HG03378 (cell line): ENCODE measurements around the gene OR2T27.
A peak's percentile ranks its signal among the peaks of the same experiment; 100 is the strongest.
"Not testable (repeated sequence)": the region's sequence is repeated elsewhere in the genome, so short reads cannot be mapped to it uniquely, and the experiment has no call there.

Source experiments
- ATAC-seq: cut with Tn5 transposase; IDR thresholded peaks from one replicate; pipeline ENCODE4 v1.9.1; 2021; ENCODE audit warnings: mild to moderate bottlenecking, moderate library complexity; ENCODE audit not compliant: unreplicated experiment

Gene OR2T27, protein sequence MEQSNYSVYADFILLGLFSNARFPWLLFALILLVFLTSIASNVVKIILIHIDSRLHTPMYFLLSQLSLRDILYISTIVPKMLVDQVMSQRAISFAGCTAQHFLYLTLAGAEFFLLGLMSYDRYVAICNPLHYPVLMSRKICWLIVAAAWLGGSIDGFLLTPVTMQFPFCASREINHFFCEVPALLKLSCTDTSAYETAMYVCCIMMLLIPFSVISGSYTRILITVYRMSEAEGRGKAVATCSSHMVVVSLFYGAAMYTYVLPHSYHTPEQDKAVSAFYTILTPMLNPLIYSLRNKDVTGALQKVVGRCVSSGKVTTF

DNA sequence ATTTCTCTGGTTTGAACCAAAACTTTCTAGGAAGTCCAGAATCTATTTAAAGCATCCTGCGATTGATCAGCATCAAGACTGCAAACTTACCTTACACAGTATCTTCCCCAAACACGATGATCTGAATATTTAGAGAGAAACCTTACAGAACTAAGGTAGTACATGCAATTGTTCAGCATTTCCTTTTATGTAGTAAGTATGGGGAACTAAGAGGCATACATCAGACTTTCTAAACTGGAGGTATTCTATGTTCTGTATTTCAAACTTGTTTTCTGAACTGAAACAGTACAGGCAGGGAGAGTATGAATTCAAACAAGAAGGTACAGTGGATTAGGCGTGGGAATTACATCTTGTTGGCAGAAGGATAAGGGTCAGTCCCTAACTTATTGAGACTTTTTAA, at the start of gene OR2T27:
OR2T27 (minus strand) TSS at position 175 of the 400 bp plus-strand sequence. CDS start 4,644 bp downstream, outside the sequence.
- not testable (repeated sequence) for ATAC-seq

DNA sequence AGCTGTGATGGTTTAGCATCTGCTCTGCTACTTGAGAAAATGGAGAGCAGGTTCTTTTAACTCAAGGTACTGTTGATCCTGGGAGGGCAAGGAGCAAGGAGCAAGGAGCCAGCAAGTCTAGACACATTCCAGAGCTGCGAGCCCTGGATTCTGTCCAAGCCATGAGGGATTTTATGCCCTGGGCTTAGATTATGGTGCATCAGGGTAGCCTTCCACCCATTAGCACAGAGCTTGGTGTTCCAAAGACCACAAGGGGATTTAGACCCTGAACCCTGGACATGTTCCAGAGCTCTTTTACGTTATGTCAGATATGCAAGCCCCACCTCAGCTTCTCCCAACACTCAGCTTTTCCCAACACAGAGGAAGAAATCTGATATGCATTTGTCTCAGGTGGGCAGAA, 49.3 kb upstream of the OR2T27 start:
- ATAC-seq = no peak

DNA sequence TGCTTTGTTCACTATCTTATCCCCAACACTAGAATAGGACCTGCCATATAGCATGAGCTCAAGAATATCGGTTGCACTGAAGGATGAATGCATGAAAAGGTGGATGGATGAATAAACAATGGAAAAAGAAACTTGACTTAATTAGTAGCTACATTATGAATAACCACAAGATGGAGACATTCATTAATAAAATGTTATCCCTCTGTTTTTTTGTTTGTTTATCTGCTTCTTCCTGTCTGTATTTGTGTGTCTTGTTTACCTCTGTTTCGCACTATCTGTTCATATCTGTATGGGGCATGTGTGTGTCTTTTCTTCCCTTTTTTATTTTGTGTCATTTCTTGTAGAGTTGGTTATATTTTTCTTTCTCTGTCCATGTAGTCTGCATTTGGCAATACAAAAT, 48.3 kb upstream of the OR2T27 start:
- ATAC-seq = no peak

DNA sequence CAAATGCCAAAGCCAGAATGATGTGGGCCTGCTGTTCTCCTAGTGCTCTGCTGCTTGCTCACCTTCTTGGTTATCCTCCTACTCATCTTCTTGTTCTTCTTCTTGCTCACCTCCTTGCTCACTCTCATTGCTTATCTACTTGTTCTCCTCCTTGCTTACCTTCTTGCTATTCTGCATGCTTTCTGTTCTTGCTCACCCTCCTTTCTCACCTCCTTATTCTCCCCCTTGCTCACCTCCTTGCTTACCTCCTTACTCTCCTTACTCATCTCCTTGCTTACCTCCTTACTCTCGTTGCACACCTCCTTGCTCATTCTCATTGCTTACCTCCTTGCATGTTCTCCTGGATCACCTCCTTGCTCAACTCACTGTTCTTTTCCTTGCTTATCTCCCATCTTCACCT, 47.4 kb upstream of the OR2T27 start, which contains the start of gene OR14I1:
OR14I1 (minus strand) TSS at position 53 of the 400 bp plus-strand sequence.
- ATAC-seq = no peak

DNA sequence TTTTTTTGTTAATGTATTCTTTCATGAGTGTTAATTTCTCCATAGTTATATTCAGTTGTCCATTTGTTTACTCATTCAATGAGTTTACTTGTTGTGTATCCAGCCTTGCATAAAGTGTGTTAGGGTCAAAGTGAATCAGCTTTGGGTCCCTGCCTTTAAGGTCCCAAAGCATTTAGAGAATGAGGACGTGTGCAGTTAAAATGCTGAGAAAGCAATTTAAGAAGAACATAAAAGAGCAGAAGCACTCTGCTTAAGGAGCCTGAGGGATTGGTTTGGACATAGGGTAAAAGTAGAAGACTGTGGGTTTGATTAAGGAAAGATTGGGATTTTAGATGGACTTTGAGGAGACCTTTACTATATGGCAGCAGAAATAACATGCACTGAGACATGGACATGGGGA, 43.8 kb upstream of the OR2T27 start:
- no peak for ATAC-seq

DNA sequence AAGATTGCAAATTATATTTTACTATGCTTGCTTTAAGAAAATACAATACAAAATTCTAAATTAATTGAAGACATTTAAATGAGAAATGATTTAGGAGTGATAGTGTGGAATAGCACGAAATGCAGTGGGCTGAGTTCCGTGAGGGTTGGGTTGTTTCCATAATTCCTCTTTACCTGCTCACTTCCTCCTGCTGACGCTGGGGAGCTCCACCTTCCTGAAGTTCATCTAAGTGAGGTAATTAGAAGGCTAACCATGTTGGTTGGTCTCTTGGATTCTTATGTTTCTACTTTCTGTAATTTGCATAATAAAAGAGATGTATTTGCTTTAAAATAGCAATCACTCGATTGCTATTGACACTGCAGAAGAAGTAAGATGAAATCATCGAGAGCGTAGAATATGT, 42.6 kb upstream of the OR2T27 start:
- ATAC-seq = no peak

DNA sequence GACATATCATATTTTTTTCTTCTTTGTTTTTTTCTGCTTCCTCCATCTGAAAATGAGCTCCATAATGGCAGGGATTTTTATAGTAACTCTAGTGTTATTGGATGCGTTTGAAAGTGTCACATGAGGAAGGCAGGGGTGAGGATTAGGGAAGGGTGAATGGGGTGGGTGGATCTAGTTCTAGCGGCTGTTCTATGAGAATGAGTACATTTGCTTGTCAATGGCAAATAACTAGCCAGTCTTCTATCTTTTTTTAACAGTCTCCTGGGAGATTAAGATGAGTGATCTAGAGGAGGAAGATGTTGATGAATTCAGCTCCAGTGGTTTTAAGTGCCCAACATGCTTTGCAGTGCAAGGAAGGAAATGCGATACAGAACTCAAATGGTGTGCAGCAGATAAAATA, 41.4 kb upstream of the OR2T27 start:
- ATAC-seq = no peak

DNA sequence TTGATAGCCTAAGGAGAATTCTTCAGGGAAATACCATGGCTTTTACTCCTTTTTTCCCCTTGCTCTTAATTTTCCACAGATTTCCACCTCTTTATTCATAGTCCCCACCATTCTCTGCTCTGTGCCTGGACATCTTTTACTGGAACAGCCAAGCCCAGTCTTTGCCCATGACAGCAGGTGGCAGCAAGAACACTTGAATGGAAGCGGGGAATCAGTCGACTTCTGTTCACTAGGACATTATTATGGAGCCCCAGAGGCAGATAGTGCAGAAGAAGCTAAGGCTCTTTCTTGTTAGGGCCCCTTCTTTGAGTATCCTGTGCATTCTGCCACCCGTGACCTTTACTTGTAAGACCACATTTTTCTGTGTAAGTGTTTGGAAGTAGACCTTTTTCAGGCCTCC, 40.9 kb upstream of the OR2T27 start:
- ATAC-seq = no peak

DNA sequence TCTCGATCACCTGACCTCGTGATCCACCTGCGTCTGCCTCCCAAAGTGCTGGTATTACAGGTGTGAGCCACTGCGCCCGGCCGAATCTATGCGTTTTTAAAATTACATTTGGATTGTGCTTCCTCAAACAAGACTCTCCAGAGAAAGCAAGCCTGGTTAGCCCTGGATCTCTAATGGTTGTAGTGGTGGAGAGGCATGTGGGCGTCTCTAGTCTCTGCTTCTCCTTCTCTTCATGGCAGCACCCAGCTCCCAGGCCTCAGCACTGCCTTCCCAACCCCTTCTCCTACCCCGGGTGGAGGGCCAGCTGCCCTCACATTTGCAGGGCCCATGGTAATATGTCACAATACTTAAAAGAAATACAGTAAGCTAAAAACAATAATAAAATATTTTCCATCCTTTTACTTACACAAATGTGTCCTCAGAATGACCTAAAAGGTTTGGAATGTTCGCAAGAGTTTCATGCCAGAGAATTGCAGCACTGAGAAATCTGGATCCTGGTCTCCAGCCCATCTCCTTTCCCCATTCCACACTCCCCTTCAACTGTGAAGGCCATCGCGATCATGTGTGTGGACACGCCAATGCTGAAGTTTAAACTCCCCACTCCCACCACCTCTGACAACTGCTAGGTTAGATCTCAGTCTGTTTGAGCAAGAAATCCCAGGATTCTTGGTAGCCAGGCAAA, 40.3 kb upstream of the OR2T27 start:
- ATAC-seq = no peak

DNA sequence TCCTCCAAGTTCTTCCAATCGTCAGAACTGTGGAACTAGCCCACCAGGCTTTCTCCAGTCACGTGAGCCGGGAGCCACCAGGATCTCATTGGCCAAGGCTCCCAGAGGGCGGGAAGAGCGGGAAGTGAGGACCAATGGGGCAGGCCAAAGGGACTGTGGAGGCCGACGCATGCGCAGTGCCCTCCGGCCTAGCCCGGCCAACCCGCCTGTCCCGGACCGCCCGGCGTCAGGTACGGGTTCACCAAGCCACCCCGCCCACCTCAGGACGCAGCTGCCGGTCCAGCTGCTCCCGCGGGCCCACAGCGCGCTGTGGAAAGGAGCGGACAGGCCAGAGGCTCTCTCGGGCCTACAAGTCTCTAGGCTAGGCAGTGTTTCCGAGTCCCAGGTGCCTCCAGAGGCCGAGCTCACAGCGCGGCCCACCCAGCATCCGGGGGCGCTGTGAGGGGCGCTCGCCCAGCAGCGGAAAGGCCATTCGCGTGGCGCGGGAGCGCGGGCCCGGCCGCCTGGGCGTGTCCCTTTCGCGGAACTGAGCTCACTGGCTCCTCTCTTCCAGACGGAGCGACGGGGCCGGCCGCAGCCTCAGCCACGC, 36.3 kb upstream of the OR2T27 start:
- ATAC-seq = no peak

DNA sequence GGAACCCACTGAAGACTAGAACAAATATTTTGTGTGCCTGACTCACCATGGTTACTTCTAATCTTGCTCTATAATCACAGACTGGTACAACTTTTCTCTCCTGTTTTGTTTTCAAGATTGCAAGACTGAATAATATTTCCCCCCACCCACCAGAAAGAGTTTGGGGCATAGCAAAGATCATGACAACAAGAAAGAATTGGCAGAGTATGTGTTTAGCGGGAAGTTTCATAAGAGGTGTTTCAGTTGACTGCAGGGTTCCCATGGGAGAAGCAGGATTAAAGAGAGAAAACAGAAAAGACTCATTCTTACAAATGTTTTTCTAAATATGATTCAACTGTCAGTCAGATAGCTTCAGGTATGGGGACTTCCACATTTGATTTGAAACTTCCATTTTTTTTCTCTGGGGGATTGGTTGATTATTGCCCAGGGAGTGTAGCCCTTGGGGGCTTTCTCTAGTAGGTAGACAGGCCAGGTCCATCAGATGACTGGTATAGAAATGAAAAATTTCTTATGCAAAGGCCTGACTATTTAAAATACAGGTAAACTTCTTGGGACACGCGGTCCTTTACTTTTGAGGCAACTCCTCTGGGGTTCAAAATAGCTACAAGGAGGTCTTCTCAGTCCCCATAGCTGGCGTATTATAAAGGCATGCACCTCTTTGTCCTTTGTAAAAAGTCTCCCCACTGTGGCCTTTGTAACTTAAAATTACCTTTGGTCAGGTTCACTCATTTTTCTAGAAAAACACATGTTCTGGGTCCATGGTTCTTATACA, 33.4 kb upstream of the OR2T27 start:
- ATAC-seq = peak; percentile 77

DNA sequence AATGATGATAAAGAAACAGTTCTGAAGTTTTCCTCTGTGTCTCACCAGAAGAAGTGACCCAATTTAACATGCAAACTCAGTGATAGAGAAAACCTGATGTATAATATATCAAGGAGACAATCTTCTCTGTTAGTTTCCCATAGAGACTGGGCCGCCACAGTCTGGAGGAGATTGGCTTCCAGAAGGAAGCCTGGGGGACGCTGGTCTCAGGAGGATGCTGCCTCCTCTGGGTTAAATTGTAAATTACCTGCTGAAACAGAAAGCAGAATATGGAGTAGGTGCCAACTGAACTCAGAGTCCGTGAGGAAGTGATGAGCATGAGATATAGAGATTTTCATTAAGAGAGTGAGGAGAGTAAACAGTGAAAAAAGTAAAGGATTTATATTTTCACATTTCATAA, 31.5 kb upstream of the OR2T27 start:
- ATAC-seq = peak; percentile 73

DNA sequence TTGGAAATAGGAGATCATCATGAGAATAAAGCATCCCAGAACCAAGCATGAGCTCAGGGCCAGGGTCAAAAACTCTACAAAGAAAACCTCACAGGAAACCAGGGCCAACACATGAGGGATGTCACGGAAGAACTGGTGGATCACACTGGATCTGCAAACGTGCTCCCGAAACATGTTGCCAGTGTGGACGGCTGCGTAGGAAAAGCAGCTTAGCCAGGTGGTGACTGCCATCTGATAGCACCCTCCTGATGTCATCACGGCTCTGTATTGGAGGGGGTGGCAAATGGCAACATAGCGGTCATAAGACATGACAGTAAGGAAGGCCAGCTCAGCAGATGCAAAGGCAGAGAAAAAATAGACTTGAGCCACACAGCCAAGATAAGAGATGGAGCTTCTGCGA, 26.3 kb upstream of the OR2T27 start:
- no peak for ATAC-seq

DNA sequence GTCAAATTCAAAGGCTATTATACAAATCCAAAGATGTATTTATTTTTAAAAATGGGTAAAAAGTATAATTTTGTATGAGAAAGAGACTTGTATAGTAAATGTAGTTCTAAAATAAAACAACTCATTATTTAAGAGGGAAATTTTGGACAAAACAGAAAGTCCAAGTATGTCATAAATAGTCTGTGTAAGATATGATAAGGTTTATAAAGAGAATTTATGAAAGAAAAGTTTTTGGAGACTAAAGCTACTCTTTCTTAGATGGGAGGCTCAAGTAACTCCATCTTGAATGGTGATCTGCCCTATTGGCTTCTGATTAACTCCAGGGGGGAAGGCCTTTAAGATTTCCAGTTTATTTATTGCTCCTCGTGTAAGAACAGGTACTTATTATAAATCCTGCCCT, 14.7 kb upstream of the OR2T27 start:
- no peak for ATAC-seq

DNA sequence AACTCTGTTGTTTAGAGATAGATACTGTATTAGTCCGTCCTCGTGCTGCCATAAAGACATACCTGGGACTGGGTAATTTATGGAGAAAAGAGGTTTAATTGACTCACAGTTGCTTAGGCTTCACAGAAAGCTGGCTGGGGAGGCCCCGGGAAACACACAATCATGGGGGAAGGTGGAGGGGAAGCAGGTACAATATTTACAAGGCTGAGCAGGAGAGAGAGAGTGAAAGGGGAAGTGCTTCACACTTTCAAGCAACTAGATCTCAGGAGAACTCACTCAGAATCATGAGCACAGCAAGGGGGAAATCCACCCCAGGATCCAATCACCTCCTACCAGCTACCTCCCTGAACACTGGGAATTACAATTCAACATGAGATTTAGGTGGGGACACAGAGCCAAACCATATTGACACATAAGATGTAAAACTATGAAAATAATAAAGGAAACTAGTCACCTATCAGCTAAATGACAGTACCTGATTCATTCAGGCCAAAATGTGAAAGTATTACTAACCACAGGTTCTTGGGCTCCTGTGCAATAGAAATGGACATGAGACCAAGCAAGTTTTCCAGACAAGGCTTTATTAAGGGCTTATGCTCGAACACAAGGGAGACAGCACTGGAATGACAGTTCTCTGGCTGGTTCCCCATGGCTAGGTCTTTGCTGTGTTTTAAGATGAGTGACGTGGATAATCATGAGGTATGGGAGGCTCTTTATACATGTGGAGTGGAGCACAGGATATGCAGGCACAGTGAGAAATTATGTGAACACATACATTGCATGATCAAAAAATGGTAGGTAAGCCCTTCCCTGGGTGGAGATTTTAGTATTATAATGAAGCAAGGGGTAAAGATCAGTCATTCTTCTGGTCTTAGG, 8.4 kb upstream of the OR2T27 start:
- peak; percentile 97 for ATAC-seq

DNA sequence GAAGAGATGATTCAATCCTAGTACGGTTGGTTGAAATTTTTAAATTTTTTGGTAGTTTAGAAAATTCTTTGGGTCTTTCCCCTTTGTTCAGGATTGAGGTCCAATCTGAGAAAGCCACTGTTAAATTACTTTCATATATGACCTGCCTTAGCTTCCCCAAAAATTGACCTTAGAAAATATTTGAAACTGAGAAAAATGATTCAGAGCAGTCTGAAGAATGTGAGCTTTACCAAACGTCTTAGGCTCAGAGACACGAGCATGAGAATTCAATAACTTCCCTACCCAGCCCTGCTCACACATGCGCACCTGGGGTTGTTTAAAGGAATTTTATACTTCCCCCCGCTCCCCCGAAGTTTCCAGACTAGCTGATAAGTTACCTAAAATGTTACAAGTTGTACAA, 1.5 kb upstream of the OR2T27 start:
- peak; percentile 47 for ATAC-seq

DNA sequence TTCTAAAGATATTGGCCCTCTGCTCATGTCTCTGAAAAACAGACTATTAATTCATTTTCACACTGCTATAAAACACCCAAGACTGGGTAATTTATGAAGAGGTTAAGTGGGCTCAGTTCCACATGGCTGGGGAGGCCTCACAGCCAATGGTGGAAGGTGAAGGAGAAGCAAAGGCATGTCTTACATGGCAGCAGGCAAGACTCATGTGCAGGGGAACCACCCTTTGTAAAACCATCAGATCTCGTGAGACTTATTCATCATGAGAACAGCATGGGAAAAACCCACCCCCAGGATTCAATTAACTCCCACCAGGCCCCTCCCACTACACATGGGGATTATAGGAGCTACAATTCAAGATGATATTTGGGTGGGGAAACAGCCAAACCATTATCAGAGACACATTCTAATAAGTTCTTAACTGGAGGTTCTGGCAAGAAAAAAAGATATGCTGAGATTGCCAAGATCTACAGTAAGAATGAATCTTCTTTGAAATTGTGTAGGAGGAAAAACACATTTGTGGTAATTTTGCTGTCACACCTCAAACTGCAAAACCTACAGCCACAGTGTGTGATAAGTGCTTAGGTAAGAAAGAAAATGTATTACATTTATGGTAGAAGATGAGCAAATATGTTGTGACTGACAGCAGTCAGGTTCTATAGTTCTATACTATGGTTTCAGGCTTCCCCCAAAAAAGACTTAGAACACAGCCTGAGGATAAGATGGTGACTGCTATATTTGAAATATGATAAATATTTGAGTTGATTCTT, 6.4 kb downstream of the OR2T27 start:
- not testable (repeated sequence) for ATAC-seq

DNA sequence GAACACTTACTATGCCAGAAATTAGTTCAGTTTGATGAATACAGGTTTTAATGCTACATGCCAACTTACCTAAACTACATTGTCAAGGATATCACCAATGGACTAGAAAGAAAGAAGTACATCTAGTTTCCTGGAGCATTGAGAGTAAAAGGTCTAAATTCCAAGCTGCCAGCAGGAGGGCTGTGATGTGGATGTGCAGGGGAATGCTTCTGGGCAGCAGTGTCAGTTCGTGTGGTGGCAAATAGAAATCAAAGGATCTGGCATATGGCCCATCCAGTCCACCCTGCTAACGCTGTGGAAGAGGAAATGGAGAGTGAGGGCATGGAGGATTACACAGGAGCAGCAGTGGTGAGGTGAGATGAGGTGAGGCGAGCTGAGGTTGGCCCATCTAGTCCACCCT, 10.2 kb downstream of the OR2T27 start, which contains the start of gene OR2T35:
OR2T35 (minus strand) TSS at position 101 of the 400 bp plus-strand sequence. CDS start 6,020 bp downstream, outside the sequence.
- ATAC-seq = not testable (repeated sequence)

DNA sequence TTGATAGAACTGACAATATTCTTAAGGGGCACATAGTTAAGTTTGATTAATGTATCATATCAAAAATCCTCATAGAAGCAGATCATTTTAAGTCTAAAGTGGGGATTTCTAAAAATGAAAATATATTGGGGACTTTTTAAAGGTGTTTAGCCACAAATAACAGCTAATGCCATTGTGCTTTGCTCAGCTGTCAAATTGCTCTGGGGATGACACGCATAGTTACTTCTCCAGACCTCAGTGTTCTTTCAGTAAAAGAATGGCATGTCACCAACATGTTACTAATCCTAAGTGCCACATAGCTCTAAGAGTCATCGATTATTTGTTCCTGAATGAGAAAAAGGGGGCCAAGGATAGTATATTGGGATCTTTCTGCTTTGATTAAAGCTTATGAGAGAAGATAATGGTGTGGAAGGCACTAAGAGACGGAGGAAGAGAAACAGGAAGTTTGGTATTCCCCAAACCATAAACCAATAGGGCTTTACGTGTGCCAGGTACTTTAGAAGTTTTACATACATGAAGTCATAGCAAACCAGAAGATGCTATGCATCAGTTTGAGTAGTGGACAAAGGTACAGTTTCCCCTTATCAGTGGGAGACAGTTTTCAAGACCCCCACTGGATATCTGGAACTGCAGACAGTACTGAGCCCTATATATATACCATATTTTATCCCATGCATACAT, 12.2 kb downstream of the OR2T27 start:
- peak; percentile 75 for ATAC-seq
